PC-9 (cell line): Measurements from ENCODE around the gene GATA3. TPM values are rescaled to one million over a fixed set of nuclear protein-coding genes. Genes with fewer than 3 reads are reported as not detected.

ENCODE experiments used
- BruUV-seq: library from RNA; stranded (reverse); fragments of 400-500 nt; replicated peaks from 2 replicates; lab custom pipeline; 2021; lab: Mats Ljungman, UMichigan
- CTCF ChIA-PET: fragments of 300-600 bp; sonication (Branson Sonifier 250); formaldehyde crosslinking; loops from one replicate; lab custom pipeline; 2022; ENCODE audit warnings: antibody characterized with exemption; lab: Charles Lee
- POLR2A ChIA-PET: fragments of 300-600 bp; sonication (Branson Sonifier 250); formaldehyde crosslinking; loops from one replicate; lab custom pipeline; 2022; ENCODE audit warnings: antibody characterized with exemption; ENCODE audit not compliant: unreplicated experiment; lab: Charles Lee
- DNase-seq, 2 experiments: peaks; one replicate each; pipeline versions ENCODE4 v3.0.0 to v3.0.0-alpha.2; 2015 to 2022; ENCODE audit warnings: mixed read lengths in 1 of 2
- H2AFZ ChIP-seq: fragments of 200-600 bp; sonication (generic); 2 replicates; pipeline ENCODE4 v1.8.1; 2017; ENCODE audit warnings: antibody characterized with exemption
- H3F3A ChIP-seq: fragments of 200-600 bp; sonication (generic); 2 replicates; pipeline ENCODE4 v1.8.1; 2017; ENCODE audit warnings: antibody characterized with exemption, mild to moderate bottlenecking, low read depth; ENCODE audit not compliant: insufficient read depth
- H3K27ac ChIP-seq: fragments of 200-600 bp; sonication (generic); 2 replicates; pipeline ENCODE4 v1.6.1; 2016; ENCODE audit warnings: mixed run types
- H3K27me3 ChIP-seq: fragments of 200-600 bp; sonication (generic); 2 replicates; pipeline ENCODE4 v1.6.1; 2016; ENCODE audit warnings: low read depth, mixed run types; ENCODE audit not compliant: insufficient read depth
- H3K36me3 ChIP-seq: fragments of 200-600 bp; sonication (generic); 2 replicates; pipeline ENCODE4 v1.6.1; 2016; ENCODE audit warnings: low read depth, mixed run types
- H3K4me1 ChIP-seq: fragments of 200-600 bp; sonication (generic); replicated peaks from 2 replicates; pipeline ENCODE4 v1.6.1; 2016; ENCODE audit warnings: mixed run types; ENCODE audit not compliant: insufficient read depth
- H3K4me2 ChIP-seq: fragments of 200-600 bp; sonication (generic); 2 replicates; pipeline ENCODE4 v1.6.1; 2017; ENCODE audit warnings: mixed run types
- H3K4me3 ChIP-seq: fragments of 200-600 bp; sonication (generic); 2 replicates; pipeline ENCODE4 v1.6.1; 2016; ENCODE audit warnings: mixed run types
- H3K79me2 ChIP-seq: fragments of 200-600 bp; sonication (generic); 2 replicates; pipeline ENCODE4 v1.6.1; 2017; ENCODE audit warnings: low read depth, mixed run types
- H3K9me2 ChIP-seq: fragments of 200-600 bp; sonication (generic); 2 replicates; pipeline ENCODE4 v1.8.1; 2017; ENCODE audit warnings: mild to moderate bottlenecking; ENCODE audit not compliant: insufficient read depth
- H3K9me3 ChIP-seq: fragments of 200-600 bp; sonication (generic); 2 replicates; pipeline ENCODE4 v1.8.1; 2016; ENCODE audit warnings: low read depth; ENCODE audit not compliant: insufficient read depth
- H4K20me1 ChIP-seq: fragments of 200-600 bp; sonication (generic); 2 replicates; pipeline ENCODE4 v1.8.1; 2017; ENCODE audit not compliant: insufficient read depth
- CTCF ChIP-seq: fragments of 200-600 bp; sonication (generic); conservative IDR thresholded peaks from 2 replicates; pipeline ENCODE4 v1.6.1; 2017; ENCODE audit warnings: mixed run types, antibody characterized with exemption, mild to moderate bottlenecking, moderate library complexity
- EZH2 ChIP-seq: fragments of 200-600 bp; sonication (generic); IDR thresholded peaks from 2 replicates; pipeline ENCODE4 v1.8.0; 2017; ENCODE audit warnings: antibody characterized with exemption, low read depth
- intact Hi-C: fragments of 100-400 bp; cut with micrococcal nuclease; formaldehyde crosslinking; loops from one replicate; pipeline ENCODE4 v1.10.0; 2022; ENCODE audit not compliant: unreplicated experiment
- total RNA-seq: library from RNA; stranded (reverse); gene quantifications from 2 replicates; pipeline ENCODE4 v1.2.3, GENCODE V29; 2021

GATA3 gene
- total RNA-seq, 1 experiment from 2014 or later = 43.6 TPM

- BruUV-seq = no TSS peak
- Histone ChIP-seq H3K27ac (no peak overlapping the region), H4K20me1 (no peaks in the 10 kb centered on the region), H3F3A (no peaks in the 10 kb centered on the region), H2AFZ (no peak overlapping the region), H3K27me3 (no peaks in the 10 kb centered on the region), H3K4me2 (no peak overlapping the region), H3K9me2 (no peaks in the 10 kb centered on the region), H3K4me1 (no peaks in the 10 kb centered on the region), H3K9me3 (no peaks in the 10 kb centered on the region), H3K36me3 (no peaks in the 10 kb centered on the region), H3K79me2 (no peaks in the 10 kb centered on the region), H3K4me3 (no peak overlapping the region)
- intact Hi-C loops = no loop called here
- no peak for TF ChIP-seq CTCF
- no peak for TF ChIP-seq EZH2
- ChIA-PET POLR2A (no interaction called here), CTCF (no interaction called here)
- no peak for DNase-seq
Observed at GRCh38 chr10:8121201-8121890, 66.9 kb downstream of the GATA3 start.

DNA sequence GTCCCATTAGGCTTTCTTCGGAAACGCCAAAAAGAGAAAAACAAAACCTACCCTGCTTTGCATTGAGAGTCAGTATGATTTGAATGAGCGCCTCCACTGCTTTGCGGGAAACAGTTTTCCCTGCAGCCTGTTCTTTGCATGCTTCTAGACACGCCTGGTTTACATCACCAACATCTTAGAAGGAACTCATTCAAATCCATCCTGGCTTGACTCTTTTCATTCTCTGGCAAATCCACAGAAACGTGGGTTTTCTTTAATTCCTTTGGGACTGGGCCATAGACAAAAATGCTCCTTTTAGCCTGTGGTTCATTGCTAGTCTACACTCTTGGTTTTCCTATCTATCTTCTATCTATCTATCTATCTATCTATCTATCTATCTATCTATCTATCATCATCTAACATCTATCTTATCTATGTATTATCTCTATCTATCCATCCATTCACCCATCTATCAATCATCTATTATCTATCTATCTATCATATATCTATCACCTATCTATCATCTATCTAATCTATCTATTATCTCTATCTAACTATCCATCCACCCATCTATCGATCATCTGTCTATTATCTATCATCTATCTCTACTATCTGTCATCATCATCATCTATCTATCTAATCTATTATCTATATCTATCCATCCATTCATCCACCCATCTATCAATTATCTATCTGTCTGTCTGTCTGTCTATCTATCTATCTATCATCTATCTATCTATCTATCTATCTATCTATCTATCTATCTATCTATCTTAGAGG is 68.3 kb downstream of the GATA3 start:
- Histone ChIP-seq H3K9me3 (no peaks in the 10 kb centered on the region), H3K4me1 (no peaks in the 10 kb centered on the region), H3K4me3 (no peak overlapping the region), H3K36me3 (no peaks in the 10 kb centered on the region), H3K9me2 (no peaks in the 10 kb centered on the region), H4K20me1 (no peaks in the 10 kb centered on the region), H2AFZ (no peak overlapping the region), H3K27ac (no peak overlapping the region), H3K79me2 (no peaks in the 10 kb centered on the region), H3F3A (no peaks in the 10 kb centered on the region), H3K27me3 (no peaks in the 10 kb centered on the region), H3K4me2 (no peak overlapping the region)
- no TSS peak for BruUV-seq
- POLR2A ChIA-PET = no interaction called here
- no peak for TF ChIP-seq EZH2
- TF ChIP-seq CTCF = no peak
- intact Hi-C loops = no loop called here
- no peak for DNase-seq
- CTCF ChIA-PET = no interaction called here

DNA sequence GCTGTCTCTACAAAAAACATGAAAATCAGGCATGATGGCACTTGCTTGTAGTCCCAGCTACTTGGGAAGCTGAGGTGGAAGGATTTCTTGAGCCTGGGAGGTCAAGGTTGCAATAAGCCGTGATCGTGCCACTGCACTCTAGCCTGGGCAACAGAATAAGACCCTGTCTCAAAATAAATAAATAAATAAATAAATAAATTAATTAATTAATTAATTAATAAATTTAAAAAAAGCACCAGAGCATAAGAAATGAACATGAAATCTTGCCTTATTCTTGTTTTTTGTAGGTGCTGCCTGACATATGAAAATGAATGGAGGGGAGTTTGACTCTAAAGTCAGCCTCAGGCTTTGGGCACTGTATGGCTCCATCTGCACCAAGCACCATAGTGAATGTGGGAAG is 69.9 kb downstream of the GATA3 start:
- Histone ChIP-seq H3K79me2 (no peaks in the 10 kb centered on the region), H4K20me1 (no peaks in the 10 kb centered on the region), H3K9me3 (no peaks in the 10 kb centered on the region), H3K9me2 (no peaks in the 10 kb centered on the region), H3K27me3 (no peaks in the 10 kb centered on the region), H3K4me1 (no peaks in the 10 kb centered on the region), H3K36me3 (no peaks in the 10 kb centered on the region), H2AFZ (no peak overlapping the region), H3F3A (no peaks in the 10 kb centered on the region), H3K27ac (no peak overlapping the region), H3K4me2 (no peak overlapping the region), H3K4me3 (no peak overlapping the region)
- intact Hi-C loops = no loop called here
- BruUV-seq = no TSS peak
- TF ChIP-seq CTCF = no peak
- no peak for TF ChIP-seq EZH2
- ChIA-PET CTCF (no interaction called here), POLR2A (no interaction called here)
- DNase-seq = no peak

Other genes with a start within 250 kb of the GATA3 start
- 7.2 and 7.7 TPM in 2 replicates for gene TAF3, start 236.2 kb upstream of the GATA3 start, total RNA-seq